Endothelial cell of umbilical vein (primary cell): ENCODE data around the gene TNFRSF8. TPM values are rescaled to one million over a fixed set of nuclear protein-coding genes. Genes with fewer than 3 reads are reported as not detected.
A peak's percentile ranks its signal among the peaks of the same experiment; 100 is the strongest.

Experiments used
- BruUV-seq: library from RNA; stranded (reverse); fragments of 400-500 nt; replicated peaks from 2 replicates; lab custom pipeline; 2021; lab: Mats Ljungman, UMichigan
- CTCF ChIA-PET: fragments of 300-600, 350-600 bp; sonication (Branson Sonifier 250); formaldehyde crosslinking; loops from one replicate; lab custom pipeline; 2021; ENCODE audit warnings: antibody characterized with exemption, inconsistent platforms; lab: Charles Lee
- POLR2A ChIA-PET: fragments of 300-600, 350-600 bp; sonication (Branson Sonifier 250); formaldehyde crosslinking; loops from one replicate; lab custom pipeline; 2021; ENCODE audit warnings: antibody characterized with exemption, inconsistent platforms; lab: Charles Lee
- DNase-seq: peaks from one replicate; pipeline ENCODE4 v3.0.0-alpha.2; 2011; ENCODE audit warnings: low read depth, low spot score
- FAIRE-seq: peaks from 2 replicates; lab custom pipeline; 2011; peaks lifted over from hg19 to GRCh38; lab: Jason Lieb, UNC
- H2AFZ ChIP-seq: 2 replicates; pipeline ENCODE4 v1.6.0; 2012; ENCODE audit warnings: low read depth, low read length, control low read depth, inconsistent platforms
- H3K27ac ChIP-seq: 2 replicates; pipeline ENCODE4 v1.5.1; 2011; ENCODE audit warnings: low read depth, mild to moderate bottlenecking, control low read depth, low read length, moderate library complexity; ENCODE audit not compliant: insufficient read depth
- H3K27me3 ChIP-seq, 2 experiments: 2 replicates each; pipeline versions ENCODE4 v1.6.0 to v1.6.1; 2011; ENCODE audit warnings: low read length in 2 of 2, mixed read lengths in 1 of 2; ENCODE audit not compliant: control insufficient read depth in 2 of 2, insufficient read depth in 2 of 2
- H3K36me3 ChIP-seq, 2 experiments: 2 replicates in 1 of 2; 3 replicates in 1 of 2; pipeline ENCODE4 v1.5.1; 2011; ENCODE audit warnings: low read length in 2 of 2, mild to moderate bottlenecking in 1 of 2, moderate library complexity in 1 of 2; ENCODE audit not compliant: control insufficient read depth in 2 of 2, insufficient read depth in 2 of 2; ENCODE audit errors: extremely low read depth in 1 of 2
- H3K4me1 ChIP-seq: 3 replicates; pipeline ENCODE4 v1.5.1; 2011; ENCODE audit warnings: mild to moderate bottlenecking, low read length; ENCODE audit not compliant: control insufficient read depth, insufficient read depth; ENCODE audit errors: extremely low read depth
- H3K4me2 ChIP-seq: 2 replicates; pipeline ENCODE4 v1.6.1; 2011; ENCODE audit warnings: low read length, control low read depth, mixed read lengths; ENCODE audit not compliant: insufficient read depth
- H3K4me3 ChIP-seq, 3 experiments: fragments of 200-600 bp in 1 of 3; sonication (generic), shearing (Covaris generic) in 1 of 3; replicated peaks in 1 of 3; 2 replicates each; pipeline ENCODE4 v1.5.1; 2011 to 2016; ENCODE audit warnings: control low read depth in 3 of 3, low read length in 3 of 3, mild to moderate bottlenecking in 2 of 3, inconsistent platforms in 1 of 3, low read depth in 1 of 3, moderate library complexity in 1 of 3; ENCODE audit not compliant: insufficient read depth in 1 of 3
- H3K79me2 ChIP-seq: 2 replicates; pipeline ENCODE4 v1.6.0; 2012; ENCODE audit warnings: low read length, inconsistent platforms; ENCODE audit not compliant: control insufficient read depth, insufficient read depth
- H3K9ac ChIP-seq: replicated peaks from 2 replicates; pipeline ENCODE3; 2011; ENCODE audit warnings: low read length, control low read depth; ENCODE audit not compliant: insufficient read depth; ENCODE audit errors: extremely low read depth
- H3K9me1 ChIP-seq: replicated peaks from 3 replicates; pipeline ENCODE4 v1.6.0; 2011; ENCODE audit warnings: mild to moderate bottlenecking, low read length; ENCODE audit not compliant: control insufficient read depth, insufficient read depth; ENCODE audit errors: extremely low read depth
- H3K9me3 ChIP-seq: replicated peaks from 2 replicates; pipeline ENCODE4 v1.5.1; 2012; ENCODE audit warnings: low read length, inconsistent platforms; ENCODE audit not compliant: control insufficient read depth, insufficient read depth
- H4K20me1 ChIP-seq: replicated peaks from 2 replicates; pipeline ENCODE3; 2011; ENCODE audit warnings: mild to moderate bottlenecking, low read length; ENCODE audit not compliant: control insufficient read depth, insufficient read depth; ENCODE audit errors: extremely low read depth
- EZH2 ChIP-seq: IDR thresholded peaks from 2 replicates; pipeline ENCODE4 v1.6.1; 2012; ENCODE audit warnings: borderline replicate concordance, low read depth, mild to moderate bottlenecking, moderate library complexity, low read length, inconsistent platforms; ENCODE audit not compliant: severe bottlenecking
- FOS ChIP-seq: IDR thresholded peaks from 2 replicates; pipeline ENCODE4 v1.6.1; 2011; ENCODE audit warnings: mild to moderate bottlenecking, low read length, moderate library complexity, borderline replicate concordance; ENCODE audit not compliant: insufficient read depth
- GATA2 ChIP-seq: IDR thresholded peaks from 2 replicates; pipeline ENCODE4 v1.7.0; 2011; ENCODE audit warnings: low read depth, mild to moderate bottlenecking, moderate library complexity, mixed read lengths, low read length; ENCODE audit not compliant: insufficient read length, insufficient read depth
- JUN ChIP-seq: IDR thresholded peaks from 2 replicates; pipeline ENCODE4 v1.6.1; 2011; ENCODE audit warnings: borderline replicate concordance, low read depth; ENCODE audit not compliant: insufficient read length, insufficient read depth
- MYC ChIP-seq: IDR thresholded peaks from one replicate; pipeline ENCODE4 v1.6.1; 2011; ENCODE audit warnings: mild to moderate bottlenecking, low read depth, low read length
- POLR2A ChIP-seq: IDR thresholded peaks from 2 replicates; pipeline ENCODE4 v1.6.1; 2012; ENCODE audit warnings: low read depth, mild to moderate bottlenecking, control low read depth, low read length
- POLR2AphosphoS5 ChIP-seq: IDR thresholded peaks from 2 replicates; pipeline ENCODE4 v1.6.1; 2012; ENCODE audit warnings: low read depth, mild to moderate bottlenecking, control low read depth, low read length, moderate library complexity; ENCODE audit not compliant: insufficient read depth
- dilution Hi-C: fragments of 300-500 bp; cut with MboI; formaldehyde crosslinking; loops from one replicate; pipeline ENCODE4 v1.15.0; 2019; ENCODE audit warnings: low sequenced_read_pairs; ENCODE audit not compliant: extremely low pct_ligation_motif_present
- intact Hi-C: fragments of 100-400 bp; cut with micrococcal nuclease; formaldehyde crosslinking; loops from one replicate; pipeline ENCODE4 v1.10.0; 2022
- polyA plus RNA-seq, 4 experiments: library from polyadenylated mRNA; depleted of rRNA in 3 of 4; stranded (reverse) in 3 of 4; unstranded in 1 of 4; fragments of >200 nt; gene quantifications; 2 replicates each; pipeline versions ENCODE4 v1.2.1 to v1.2.3, GENCODE V29; 2011 to 2012; ENCODE audit warnings: missing spikeins in 1 of 4
- total RNA-seq: library from RNA; stranded (reverse); gene quantifications from 2 replicates; pipeline ENCODE4 v1.2.3, GENCODE V29; 2021
- TF ChIP-seq, protein P1 (sequence below), 2 donors: IDR thresholded peaks; 1 replicate in 1 of 2; 2 replicates in 1 of 2; pipeline ENCODE4 v1.5.1; 2011; ENCODE audit warnings: low read length in 2 of 2, mild to moderate bottlenecking in 2 of 2, moderate library complexity in 2 of 2, control low read depth in 1 of 2, inconsistent platforms in 1 of 2, low read depth in 1 of 2; ENCODE audit not compliant: insufficient read depth in 1 of 2; ENCODE audit errors: extremely low read depth in 1 of 2
- TF ChIP-seq, protein P2 (sequence below): IDR thresholded peaks from 2 replicates; pipeline ENCODE4 v1.6.1; 2011; ENCODE audit not compliant: insufficient read depth, insufficient read length

The TNFRSF8 gene
- total and polyA plus RNA-seq, 2 donors (not counting 3 experiments of a cell fraction or from before 2014, with no cell fraction given), result 0.47 TPM; not detected in 1

DNA sequence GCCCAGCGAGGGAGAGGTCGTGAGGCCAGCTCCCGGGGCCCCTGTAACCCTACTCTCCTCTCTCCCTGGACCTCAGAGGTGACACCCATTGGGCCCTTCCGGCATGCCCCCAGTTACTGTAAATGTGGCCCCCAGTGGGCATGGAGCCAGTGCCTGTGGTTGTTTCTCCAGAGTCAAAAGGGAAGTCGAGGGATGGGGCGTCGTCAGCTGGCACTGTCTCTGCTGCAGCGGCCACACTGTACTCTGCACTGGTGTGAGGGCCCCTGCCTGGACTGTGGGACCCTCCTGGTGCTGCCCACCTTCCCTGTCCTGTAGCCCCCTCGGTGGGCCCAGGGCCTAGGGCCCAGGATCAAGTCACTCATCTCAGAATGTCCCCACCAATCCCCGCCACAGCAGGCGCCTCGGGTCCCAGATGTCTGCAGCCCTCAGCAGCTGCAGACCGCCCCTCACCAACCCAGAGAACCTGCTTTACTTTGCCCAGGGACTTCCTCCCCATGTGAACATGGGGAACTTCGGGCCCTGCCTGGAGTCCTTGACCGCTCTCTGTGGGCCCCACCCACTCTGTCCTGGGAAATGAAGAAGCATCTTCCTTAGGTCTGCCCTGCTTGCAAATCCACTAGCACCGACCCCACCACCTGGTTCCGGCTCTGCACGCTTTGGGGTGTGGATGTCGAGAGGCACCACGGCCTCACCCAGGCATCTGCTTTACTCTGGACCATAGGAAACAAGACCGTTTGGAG is 80.0 kb downstream of the TNFRSF8 start:
- H4K20me1 ChIP-seq, result no peaks in the 10 kb centered on the region
- H3K4me3 ChIP-seq, result no peak overlapping the region
- no peaks in the 10 kb centered on the region for H3K9me3 ChIP-seq
- POLR2A ChIA-PET, result interaction anchor here (0.9 kb wide), 1 partner anchor 234 kb away, joined by 3 read pairs; no protein-coding TSS in a partner anchor
- FAIRE-seq (no peak), DNase-seq (no peak)
- no peak for TF ChIP-seq EZH2
- TF ChIP-seq FOS, result no peak
- TF ChIP-seq, protein P1, sequence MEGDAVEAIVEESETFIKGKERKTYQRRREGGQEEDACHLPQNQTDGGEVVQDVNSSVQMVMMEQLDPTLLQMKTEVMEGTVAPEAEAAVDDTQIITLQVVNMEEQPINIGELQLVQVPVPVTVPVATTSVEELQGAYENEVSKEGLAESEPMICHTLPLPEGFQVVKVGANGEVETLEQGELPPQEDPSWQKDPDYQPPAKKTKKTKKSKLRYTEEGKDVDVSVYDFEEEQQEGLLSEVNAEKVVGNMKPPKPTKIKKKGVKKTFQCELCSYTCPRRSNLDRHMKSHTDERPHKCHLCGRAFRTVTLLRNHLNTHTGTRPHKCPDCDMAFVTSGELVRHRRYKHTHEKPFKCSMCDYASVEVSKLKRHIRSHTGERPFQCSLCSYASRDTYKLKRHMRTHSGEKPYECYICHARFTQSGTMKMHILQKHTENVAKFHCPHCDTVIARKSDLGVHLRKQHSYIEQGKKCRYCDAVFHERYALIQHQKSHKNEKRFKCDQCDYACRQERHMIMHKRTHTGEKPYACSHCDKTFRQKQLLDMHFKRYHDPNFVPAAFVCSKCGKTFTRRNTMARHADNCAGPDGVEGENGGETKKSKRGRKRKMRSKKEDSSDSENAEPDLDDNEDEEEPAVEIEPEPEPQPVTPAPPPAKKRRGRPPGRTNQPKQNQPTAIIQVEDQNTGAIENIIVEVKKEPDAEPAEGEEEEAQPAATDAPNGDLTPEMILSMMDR (IDR thresholded peaks at IDR 0.05; ENCODE audit: extremely low read depth in 1 of 2, insufficient read depth in 1 of 2, low read depth in 1 of 2, low read length in 2 of 2), result no peak
- TF ChIP-seq, protein P2, sequence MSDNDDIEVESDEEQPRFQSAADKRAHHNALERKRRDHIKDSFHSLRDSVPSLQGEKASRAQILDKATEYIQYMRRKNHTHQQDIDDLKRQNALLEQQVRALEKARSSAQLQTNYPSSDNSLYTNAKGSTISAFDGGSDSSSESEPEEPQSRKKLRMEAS, result no peak
- no peak for TF ChIP-seq GATA2
- no peak for TF ChIP-seq POLR2A
- TF ChIP-seq POLR2AphosphoS5, result no peak
- TF ChIP-seq MYC, result no peak
- TF ChIP-seq JUN, result no peak
- H3K27ac ChIP-seq, result no peak overlapping the region
- no peak overlapping the region for H3K4me2 ChIP-seq
- intact Hi-C loops (no loop called here), dilution Hi-C loops (no loop called here)
- no TSS peak for BruUV-seq
- no peaks in the 10 kb centered on the region for H3K27me3 ChIP-seq
- H3K36me3 ChIP-seq, result no peaks in the 10 kb centered on the region
- H3K9ac ChIP-seq, result no peak overlapping the region
- H3K4me1 ChIP-seq, result peaks cover 24% of the 10 kb centered on the region
- H2AFZ ChIP-seq, result peak overlapping the region; percentile 21
- no peaks in the 10 kb centered on the region for H3K9me1 ChIP-seq
- CTCF ChIA-PET, result interaction anchor here (0.8 to 1.3 kb wide), 3 partner anchors 10 to 19 kb away, joined by 3 to 5 read pairs (median 3); no protein-coding TSS in a partner anchor
- no peaks in the 10 kb centered on the region for H3K79me2 ChIP-seq
